Stimulated activated CD8-positive, alpha-beta memory T cell treated with anti-CD3 and anti-CD28 coated beads, Interleukin-12 subunit alpha, Interleukin-12 subunit beta, amount 100 ng/mL, for 1 hour (primary cell): Measurements from ENCODE around the gene EHBP1L1.
A peak's percentile ranks its signal among the peaks of the same experiment; 100 is the strongest.
"Not testable (repeated sequence)": the region's sequence is repeated elsewhere in the genome, so short reads cannot be mapped to it uniquely, and the experiment has no call there.

Source experiments
- DNase-seq: peaks from one replicate; pipeline ENCODE4 v3.0.0-alpha.2; 2020; ENCODE audit warnings: low read depth

EHBP1L1 gene

GRCh38 chr11:65560555-65561418 lies 15.1 kb upstream of the EHBP1L1 start:
- no peak for DNase-seq

GRCh38 chr11:65562020-65562419 lies 13.8 kb upstream of the EHBP1L1 start:
- no peak for DNase-seq

- DNase-seq = no peak
These were observed 13.1 kb upstream of the EHBP1L1 start for GRCh38 chr11:65562788-65563187.

- no peak for DNase-seq
These were observed 12.3 kb upstream of the EHBP1L1 start for GRCh38 chr11:65563601-65564000.

DNA sequence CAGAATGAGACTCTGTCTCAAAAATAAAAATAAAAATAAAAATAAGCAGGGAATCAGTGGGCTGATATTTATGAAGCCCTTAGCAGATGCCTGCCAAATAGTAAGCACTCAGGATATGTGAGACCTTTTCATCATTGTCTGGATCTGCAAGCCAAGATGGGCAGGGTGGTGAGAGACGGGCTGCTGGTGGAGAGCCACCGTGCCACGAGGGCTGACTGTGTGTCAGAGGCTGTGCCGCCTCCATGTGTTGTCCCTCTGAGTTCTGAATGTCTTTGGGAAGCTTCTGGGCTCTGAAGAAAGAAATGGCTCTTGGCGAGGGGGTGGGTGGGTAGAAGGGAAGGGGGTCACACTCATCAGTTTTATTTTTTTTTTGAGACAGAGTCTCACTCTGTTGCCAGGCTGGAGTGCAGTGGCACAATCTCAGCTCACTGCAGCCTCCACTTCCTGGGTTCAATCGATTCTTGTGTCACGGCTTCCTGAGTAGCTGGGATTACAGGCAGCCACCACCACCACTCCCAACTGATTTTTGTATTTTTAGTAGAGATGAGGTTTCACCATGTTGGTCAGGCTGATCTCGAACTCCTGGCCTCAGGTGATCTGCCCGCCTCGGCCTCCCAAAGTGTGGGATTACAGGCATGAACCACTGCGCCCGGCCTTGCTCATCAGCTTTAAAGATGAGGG lies 10.8 kb upstream of the EHBP1L1 start:
- not testable (repeated sequence) for DNase-seq

- DNase-seq = no peak
These were observed 10.0 kb upstream of the EHBP1L1 start for GRCh38 chr11:65565624-65566453.

DNA sequence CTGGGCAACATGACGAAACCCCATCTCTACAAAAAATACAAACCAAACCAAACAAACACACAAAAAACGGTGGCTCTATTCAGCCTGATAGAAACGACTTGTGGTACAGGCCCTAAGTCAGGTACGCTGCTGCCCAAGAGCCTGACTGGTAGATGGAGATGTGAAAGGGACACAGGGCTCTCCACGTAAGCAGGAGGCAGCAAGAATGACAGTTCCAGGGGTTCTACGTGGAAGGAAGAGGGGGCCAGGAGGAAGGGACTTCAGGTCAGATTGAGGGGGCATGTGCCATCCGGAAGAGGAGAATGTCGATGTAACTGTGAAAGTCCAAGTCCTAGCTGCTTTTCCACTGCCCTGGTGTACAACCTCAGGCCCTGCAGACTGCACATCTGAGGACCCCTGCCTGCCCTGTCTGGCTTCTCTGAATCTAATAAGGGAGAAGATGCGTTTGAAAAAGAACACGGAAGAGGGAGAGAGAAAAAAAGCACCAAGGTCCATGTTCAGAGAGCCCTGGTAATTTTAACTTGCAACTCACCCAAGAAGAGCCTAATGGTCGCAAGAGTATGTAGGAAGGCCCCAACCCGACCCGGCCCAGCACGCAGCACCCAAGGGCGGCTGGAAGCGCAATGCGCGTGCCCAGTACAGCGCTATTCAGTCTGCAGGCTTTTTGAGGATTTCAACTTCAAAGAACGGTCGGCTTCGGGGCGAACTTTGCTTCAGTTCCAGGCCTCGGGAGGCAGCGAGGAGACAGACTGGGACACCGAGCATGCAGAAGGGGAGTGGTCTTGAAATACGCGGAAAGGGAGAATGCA lies 6.5 kb upstream of the EHBP1L1 start:
- DNase-seq = no peak

GRCh38 chr11:65569973-65570918 lies 5.6 kb upstream of the EHBP1L1 start, which contains the start of gene ZNRD2:
Gene ZNRD2 (plus strand): TSS chr11:65570477. CDS start chr11:65570492, 15 bp downstream.
- DNase-seq = peak; percentile 96

GRCh38 chr11:65571420-65571819 lies 4.4 kb upstream of the EHBP1L1 start:
- no peak for DNase-seq

- no peak for DNase-seq
These were observed 3.9 kb upstream of the EHBP1L1 start for GRCh38 chr11:65571940-65572339.

- DNase-seq = peak; percentile 81
These were observed 3.3 kb upstream of the EHBP1L1 start, which contains the start of gene FAM89B for GRCh38 chr11:65572356-65573051. Gene FAM89B (plus strand): TSS chr11:65572538. CDS start chr11:65572670, 132 bp downstream.

GRCh38 chr11:65573391-65574079 lies 2.3 kb upstream of the EHBP1L1 start:
- no peak for DNase-seq

DNA sequence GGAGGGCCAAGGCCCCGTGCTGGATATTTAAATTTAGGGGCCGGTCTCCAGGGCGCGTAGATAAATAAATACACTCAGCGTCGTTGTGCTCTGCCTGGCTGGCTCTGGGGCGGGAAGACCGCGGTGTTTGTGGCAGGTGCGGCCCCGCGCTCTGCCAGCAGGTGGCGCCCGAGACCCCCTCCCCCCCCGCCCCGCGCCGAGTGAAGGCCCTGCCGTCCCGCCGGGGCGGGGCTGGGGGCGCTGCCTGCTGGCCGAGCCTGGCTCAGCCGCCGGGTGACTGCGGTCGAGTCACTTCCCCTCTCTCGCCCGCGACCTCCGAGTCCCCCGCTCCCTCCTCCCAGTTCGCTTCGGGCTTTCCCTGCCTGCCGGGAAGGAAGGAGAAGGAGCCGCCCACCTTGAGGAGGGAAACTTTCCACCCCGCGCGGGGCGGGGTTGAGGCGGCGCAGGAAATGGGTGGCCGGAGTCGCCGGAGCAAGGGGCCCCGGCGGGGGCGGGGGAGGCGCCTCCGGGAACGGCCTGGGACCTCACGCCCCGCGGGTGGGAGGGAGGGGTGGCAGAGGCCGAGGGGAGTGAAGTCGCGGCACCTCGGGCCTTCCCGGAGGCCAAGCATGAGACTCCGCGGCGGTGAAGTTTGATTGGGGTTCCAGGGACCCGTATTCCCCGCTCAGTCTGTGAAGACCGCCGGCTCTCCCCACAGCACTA lies 1.6 kb upstream of the EHBP1L1 start:
- DNase-seq = peak; percentile 74

DNA sequence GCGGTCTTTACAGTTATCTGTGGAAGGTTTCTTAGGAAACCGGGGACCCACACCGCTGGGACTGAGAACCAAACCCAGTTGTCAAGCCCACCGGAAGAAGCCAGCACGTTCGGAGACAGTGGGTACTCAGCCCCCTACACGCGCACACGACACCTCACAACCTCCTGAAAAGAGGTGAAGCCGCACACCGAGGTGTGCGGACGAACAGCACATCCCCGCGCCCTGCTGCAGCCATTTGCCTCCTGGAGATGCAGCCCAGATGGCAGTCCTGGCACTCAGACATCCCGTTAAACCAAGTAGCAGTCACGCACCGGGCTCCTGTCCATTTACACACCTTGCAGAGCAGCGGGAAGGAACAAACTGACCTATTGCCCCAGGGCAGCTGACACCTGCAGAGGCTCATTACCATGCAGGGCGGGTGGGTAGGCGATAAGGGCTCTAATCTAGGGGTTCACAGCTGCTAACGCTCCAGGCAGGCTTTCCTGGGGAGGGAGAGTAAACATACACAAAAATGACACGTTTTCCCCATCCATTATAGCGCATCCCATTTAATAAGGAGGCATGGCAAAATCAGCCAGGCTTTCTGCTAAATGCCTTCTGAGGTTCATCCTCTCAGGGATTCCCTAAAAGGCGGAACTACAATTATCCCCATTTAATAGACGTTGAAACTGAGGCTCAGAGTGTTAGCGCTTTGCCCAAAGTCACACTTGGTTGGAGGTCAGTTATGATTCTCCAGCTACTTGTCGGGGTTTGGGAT lies 864 bp upstream of the EHBP1L1 start:
- DNase-seq = no peak

- no peak for DNase-seq
These were observed 496 bp downstream of the EHBP1L1 start for GRCh38 chr11:65576232-65576866.

- no peak for DNase-seq
These were observed 1.3 kb downstream of the EHBP1L1 start for GRCh38 chr11:65576867-65577755.
